OCI-LY7 (cell line): Measurements from ENCODE around the gene LRRK1. TPM values are rescaled to one million over a fixed set of nuclear protein-coding genes. Genes with fewer than 3 reads are reported as not detected.
A peak's percentile ranks its signal among the peaks of the same experiment; 100 is the strongest.

Experiments used
- BruUV-seq: library from RNA; stranded (reverse); fragments of 400-500 nt; replicated peaks from 2 replicates; lab custom pipeline; 2021; lab: Mats Ljungman, UMichigan
- CTCF ChIA-PET: fragments of 300-600 bp; sonication (Branson Sonifier 250); formaldehyde crosslinking; loops from one replicate; lab custom pipeline; 2022; ENCODE audit warnings: antibody characterized with exemption; ENCODE audit not compliant: unreplicated experiment; lab: Charles Lee
- POLR2A ChIA-PET: fragments of 300-600 bp; sonication (Branson Sonifier 250); formaldehyde crosslinking; loops from one replicate; lab custom pipeline; 2022; ENCODE audit warnings: antibody characterized with exemption; lab: Charles Lee
- DNase-seq: peaks from one replicate; pipeline ENCODE4 v3.0.0-alpha.2; 2015; ENCODE audit warnings: low spot score
- H2AFZ ChIP-seq: fragments of 200-600 bp; sonication (generic), shearing (Covaris generic); 2 replicates; pipeline ENCODE4 v1.6.1; 2014; ENCODE audit warnings: mild to moderate bottlenecking, antibody characterized with exemption, low read length, moderate library complexity
- H3K27ac ChIP-seq: fragments of 200-600 bp; sonication (generic); 2 replicates; pipeline ENCODE4 v1.5.1; 2014; ENCODE audit warnings: mixed run types, low read depth, mild to moderate bottlenecking, moderate library complexity, low read length, inconsistent platforms; ENCODE audit not compliant: poor library complexity, severe bottlenecking
- H3K36me3 ChIP-seq: fragments of 200-600 bp; sonication (generic); 2 replicates; pipeline ENCODE4 v1.6.1; 2014; ENCODE audit warnings: mild to moderate bottlenecking, antibody characterized with exemption, low read length, moderate library complexity, mixed read lengths; ENCODE audit not compliant: insufficient read depth
- H3K4me1 ChIP-seq: fragments of 200-600 bp; sonication (generic); 2 replicates; pipeline ENCODE4 v1.5.1; 2014; ENCODE audit warnings: mild to moderate bottlenecking, low read length; ENCODE audit not compliant: insufficient read depth, poor library complexity, severe bottlenecking
- H3K4me2 ChIP-seq: fragments of 200-600 bp; sonication (generic); 2 replicates; pipeline ENCODE4 v1.6.1; 2014; ENCODE audit warnings: mild to moderate bottlenecking, low read length
- H3K4me3 ChIP-seq: fragments of 200-600 bp; sonication (generic); 2 replicates; pipeline ENCODE4 v1.5.1; 2014; ENCODE audit warnings: mild to moderate bottlenecking, low read depth, low read length; ENCODE audit not compliant: poor library complexity, severe bottlenecking
- H3K79me2 ChIP-seq: fragments of 200-600 bp; sonication (generic); 2 replicates; pipeline ENCODE4 v1.6.1; 2016; ENCODE audit warnings: low read depth, mild to moderate bottlenecking, low read length, moderate library complexity, mixed read lengths; ENCODE audit not compliant: insufficient read depth
- H3K9me2 ChIP-seq: fragments of 200-600 bp; sonication (generic); 2 replicates; pipeline ENCODE4 v1.6.1; 2016; ENCODE audit warnings: mild to moderate bottlenecking, low read length, mixed read lengths; ENCODE audit not compliant: insufficient read depth
- H3K9me3 ChIP-seq: fragments of 200-600 bp; sonication (generic); 2 replicates; pipeline ENCODE4 v1.6.1; 2014; ENCODE audit warnings: mild to moderate bottlenecking, mixed run types, low read length, mixed read lengths
- H4K20me1 ChIP-seq: fragments of 200-600 bp; sonication (generic); 2 replicates; pipeline ENCODE4 v1.6.1; 2014; ENCODE audit warnings: mild to moderate bottlenecking, antibody characterized with exemption, low read length, moderate library complexity, mixed read lengths; ENCODE audit not compliant: insufficient read depth
- EZH2phosphoT487 ChIP-seq: fragments of 200-600 bp; sonication (generic); IDR thresholded peaks from 2 replicates; pipeline ENCODE4 v1.6.1; 2018; ENCODE audit warnings: low read depth, borderline replicate concordance, mild to moderate bottlenecking, mixed run types, antibody characterized with exemption, low read length, moderate library complexity, mixed read lengths
- intact Hi-C: fragments of 100-400 bp; cut with micrococcal nuclease; formaldehyde crosslinking; loops from one replicate; pipeline ENCODE4 v1.10.0; 2022; ENCODE audit not compliant: unreplicated experiment
- total RNA-seq, 2 experiments: library from RNA; depleted of rRNA in 1 of 2; stranded (reverse); fragments of >200 nt in 1 of 2; shearing (Covaris generic) in 1 of 2; gene quantifications; 2 replicates each; pipeline ENCODE4 v1.2.3, GENCODE V29; 2014 to 2022
- TF ChIP-seq, protein P1 (sequence below): fragments of 200-600 bp; sonication (generic); conservative IDR thresholded peaks from 2 replicates; pipeline ENCODE4 v1.5.1; 2014; ENCODE audit warnings: mild to moderate bottlenecking, antibody characterized with exemption, low read length, moderate library complexity, mixed read lengths

Gene LRRK1
- total RNA-seq, 2 experiments from 2014 or later = 92.3 to 233 TPM

DNA sequence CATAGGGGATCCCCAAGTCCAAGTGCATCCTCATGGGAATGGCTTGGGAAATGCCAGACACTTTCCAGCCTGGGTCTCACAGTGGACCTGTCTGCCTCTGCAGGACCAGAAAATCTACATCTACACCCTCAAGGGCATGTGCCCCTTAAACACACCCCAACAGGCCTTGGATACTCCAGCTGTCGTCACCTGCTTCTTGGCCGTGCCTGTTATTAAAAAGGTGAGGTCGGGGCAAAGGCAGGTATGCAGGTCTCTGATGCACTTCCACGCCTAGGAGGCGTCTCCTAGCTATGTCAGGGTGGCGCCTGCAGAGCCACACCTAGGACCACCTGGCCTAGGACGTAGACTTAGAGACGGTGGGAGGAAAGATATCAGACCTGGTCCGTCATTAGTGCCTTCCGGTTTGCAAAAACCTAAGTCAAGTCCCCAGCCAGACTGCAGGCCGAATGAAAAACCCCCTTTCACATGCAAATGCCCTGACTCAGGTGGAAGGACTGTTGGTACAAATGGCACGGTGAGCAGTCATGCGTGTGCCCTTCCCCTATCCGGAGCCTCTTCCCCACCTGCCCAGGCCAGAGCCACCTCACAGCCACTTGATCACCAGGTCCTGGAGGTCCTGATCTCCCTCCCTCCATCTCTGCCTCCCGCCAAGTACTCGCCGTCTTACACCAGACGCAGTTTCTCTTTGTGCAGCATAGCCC, 143.5 kb downstream of the LRRK1 start:
- no peaks in the 10 kb centered on the region for H3K9me3 ChIP-seq
- no peak overlapping the region for H2AFZ ChIP-seq
- ChIA-PET POLR2A (interaction anchor here (0.6 kb wide), 1 partner anchor 158 kb away, joined by 3 read pairs; no protein-coding TSS in a partner anchor), CTCF (no interaction called here)
- no TSS peak for BruUV-seq
- DNase-seq = peak; percentile 88
- H3K4me1 ChIP-seq = peaks cover 30% of the 10 kb centered on the region
- no peaks in the 10 kb centered on the region; the same call in 1 of the 2 replicates for H4K20me1 ChIP-seq
- H3K4me3 ChIP-seq = peak overlapping the region; percentile 40
- no peaks in the 10 kb centered on the region for H3K9me2 ChIP-seq
- H3K27ac ChIP-seq = peak overlapping the region; percentile 88
- H3K79me2 ChIP-seq = no peaks in the 10 kb centered on the region
- intact Hi-C loops = no loop called here
- H3K36me3 ChIP-seq = peaks cover 100% of the 10 kb centered on the region
- peak overlapping the region; percentile 82 for H3K4me2 ChIP-seq
- TF ChIP-seq, protein P1, sequence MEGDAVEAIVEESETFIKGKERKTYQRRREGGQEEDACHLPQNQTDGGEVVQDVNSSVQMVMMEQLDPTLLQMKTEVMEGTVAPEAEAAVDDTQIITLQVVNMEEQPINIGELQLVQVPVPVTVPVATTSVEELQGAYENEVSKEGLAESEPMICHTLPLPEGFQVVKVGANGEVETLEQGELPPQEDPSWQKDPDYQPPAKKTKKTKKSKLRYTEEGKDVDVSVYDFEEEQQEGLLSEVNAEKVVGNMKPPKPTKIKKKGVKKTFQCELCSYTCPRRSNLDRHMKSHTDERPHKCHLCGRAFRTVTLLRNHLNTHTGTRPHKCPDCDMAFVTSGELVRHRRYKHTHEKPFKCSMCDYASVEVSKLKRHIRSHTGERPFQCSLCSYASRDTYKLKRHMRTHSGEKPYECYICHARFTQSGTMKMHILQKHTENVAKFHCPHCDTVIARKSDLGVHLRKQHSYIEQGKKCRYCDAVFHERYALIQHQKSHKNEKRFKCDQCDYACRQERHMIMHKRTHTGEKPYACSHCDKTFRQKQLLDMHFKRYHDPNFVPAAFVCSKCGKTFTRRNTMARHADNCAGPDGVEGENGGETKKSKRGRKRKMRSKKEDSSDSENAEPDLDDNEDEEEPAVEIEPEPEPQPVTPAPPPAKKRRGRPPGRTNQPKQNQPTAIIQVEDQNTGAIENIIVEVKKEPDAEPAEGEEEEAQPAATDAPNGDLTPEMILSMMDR = no peak

DNA sequence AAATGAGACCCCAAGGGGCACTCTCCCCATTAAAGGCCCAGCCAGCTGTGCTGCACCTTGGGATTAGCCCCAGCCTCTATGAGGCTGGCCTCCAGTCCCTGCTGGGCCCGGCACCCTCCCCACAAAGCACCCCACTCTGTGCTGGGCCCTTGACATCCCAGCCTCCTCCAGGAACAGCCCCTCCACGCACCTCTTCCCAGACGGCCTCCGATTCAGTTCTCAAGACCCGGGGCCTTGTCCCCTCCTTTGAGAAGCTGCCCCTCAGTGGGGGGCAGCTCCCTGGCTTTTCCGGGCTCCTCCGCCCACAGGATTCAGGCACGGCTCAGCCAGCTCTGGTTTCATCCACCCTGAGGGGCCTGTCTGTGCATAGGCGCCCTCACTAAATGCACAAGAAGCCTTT, 144.1 kb downstream of the LRRK1 start:
- CTCF ChIA-PET = no interaction called here
- H3K4me2 ChIP-seq = peak overlapping the region; percentile 82
- intact Hi-C loops = no loop called here

More for the DNA sequence above, 144.1 kb downstream of the LRRK1 start:
- no TSS peak for BruUV-seq
- Histone ChIP-seq H4K20me1 (no peaks in the 10 kb centered on the region; the same call in 1 of the 2 replicates), H3K4me3 (peak overlapping the region; percentile 40), H3K9me3 (no peaks in the 10 kb centered on the region), H3K9me2 (no peaks in the 10 kb centered on the region), H3K79me2 (no peaks in the 10 kb centered on the region), H3K36me3 (peaks cover 100% of the 10 kb centered on the region), H2AFZ (no peak overlapping the region), H3K27ac (peak overlapping the region; percentile 88), H3K4me1 (peaks cover 30% of the 10 kb centered on the region)
- POLR2A ChIA-PET = interaction anchor here (0.6 kb wide), 1 partner anchor 158 kb away, joined by 3 read pairs; no protein-coding TSS in a partner anchor
- TF ChIP-seq, protein P1 = no peak
- TF ChIP-seq EZH2phosphoT487 = no peak
- no peak for DNase-seq
